T-helper 17 cell (primary cell): ENCODE results near the gene SNX12. TPM values are rescaled to one million over a fixed set of nuclear protein-coding genes. Genes with fewer than 3 reads are reported as not detected.

Experiments
- ATAC-seq: fragments of 150-1000 bp; cut with Tn5 transposase; 2 replicates; pipeline ENCODE4 v1.10.0; 2021; ENCODE audit warnings: mild to moderate bottlenecking, moderate library complexity
- DNase-seq, 3 donors: peaks; one replicate each; pipeline versions ENCODE4 v3.0.0 to v3.0.0-alpha.2; 2020 to 2021
- H3K9me3 ChIP-seq: one replicate; pipeline ENCODE4 v1.7.0; 2013; ENCODE audit warnings: low read length, mild to moderate bottlenecking; ENCODE audit not compliant: control insufficient read depth, poor library complexity, severe bottlenecking
- H3K27ac Mint-ChIP-seq: one replicate; pipeline ENCODE4 v1.8.0; 2022; ENCODE audit warnings: mild to moderate bottlenecking, moderate library complexity, mixed read lengths
- H3K27me3 Mint-ChIP-seq: one replicate; pipeline ENCODE4 v1.8.0; 2022; ENCODE audit warnings: mixed read lengths
- H3K36me3 Mint-ChIP-seq: one replicate; pipeline ENCODE4 v1.8.0; 2022; ENCODE audit warnings: low read depth, mixed read lengths
- H3K4me1 Mint-ChIP-seq: one replicate; pipeline ENCODE4 v1.8.0; 2022; ENCODE audit warnings: mild to moderate bottlenecking, mixed read lengths
- H3K4me3 Mint-ChIP-seq: one replicate; pipeline ENCODE4 v1.8.0; 2022; ENCODE audit warnings: mild to moderate bottlenecking, moderate library complexity, mixed read lengths
- total RNA-seq, 4 donors: library from RNA in 2 of 4; stranded (reverse) in 2 of 4; gene quantifications; one replicate each; pipeline ENCODE4 v1.2.3 and lab custom pipeline; 2022 to 2026

The SNX12 gene
- total RNA-seq (10 to 100 TPM; 32.4 to 35.4 TPM), total RNA-seq (lab: John Stamatoyannopoulos, UW) (32.7 to 45.3 reads per million in 2 donors)

GRCh38 chrX:71068044-71068918, at the start of gene SNX12:
Gene SNX12, minus strand, starts transcription at chrX:71068334. Its CDS starts 28 bp downstream, at chrX:71068306.
- Mint-ChIP-seq H3K27me3 (no peaks in the 10 kb centered on the region), H3K4me3 (peak within 1 kb of the TSS; percentile 97), H3K4me1 (peaks cover 22% of the 10 kb centered on the region), H3K36me3 (peaks cover 3% of the 10 kb centered on the region), H3K27ac (peak within 1 kb of the TSS; percentile 92)
- peak; percentile 94 for ATAC-seq
- H3K9me3 ChIP-seq: no peaks in the 10 kb centered on the region
- peak; percentile 70 to 81 (median 76) for DNase-seq

GRCh38 chrX:71117358-71117757, 49.2 kb upstream of the SNX12 start:
- Mint-ChIP-seq H3K36me3 (peaks cover 2% of the 10 kb centered on the region), H3K27me3 (no peaks in the 10 kb centered on the region), H3K4me1 (peaks cover 10% of the 10 kb centered on the region), H3K27ac (peak overlapping the region; percentile 29), H3K4me3 (no peak overlapping the region)
- H3K9me3 ChIP-seq: no peaks in the 10 kb centered on the region
- no peak for ATAC-seq
- DNase-seq: no peak

DNA sequence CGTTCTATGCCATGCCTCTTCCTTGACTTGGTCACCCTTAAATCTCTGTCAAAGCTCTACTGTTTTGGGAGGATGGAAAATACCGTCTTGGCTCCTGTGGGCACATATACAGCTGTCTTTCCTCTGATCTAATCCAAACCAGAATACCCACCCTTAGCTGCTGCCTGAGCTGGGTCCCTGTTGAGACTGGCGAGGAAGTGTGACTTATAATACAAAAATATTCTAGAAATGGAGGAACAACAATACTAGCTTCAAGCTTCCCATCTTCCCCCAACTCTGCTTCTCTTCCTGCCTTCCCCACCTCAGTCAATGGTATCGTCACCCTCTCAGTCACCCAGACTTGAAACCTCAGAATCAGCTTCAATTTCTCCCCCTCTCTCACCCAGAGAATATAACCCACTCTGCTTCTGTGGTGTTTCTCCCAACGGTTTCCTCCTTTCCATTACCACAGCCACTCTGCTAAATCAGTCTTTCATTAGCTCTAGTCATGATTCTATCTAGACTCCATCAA, 43.8 kb upstream of the SNX12 start:
- Mint-ChIP-seq H3K27me3 (no peaks in the 10 kb centered on the region), H3K27ac (peak overlapping the region; percentile 100), H3K4me3 (peak overlapping the region; percentile 95), H3K4me1 (peaks cover 20% of the 10 kb centered on the region), H3K36me3 (peaks cover 7% of the 10 kb centered on the region)
- peak; percentile 72 for ATAC-seq
- no peaks in the 10 kb centered on the region for H3K9me3 ChIP-seq
- peak in 1 of 3 donors; percentile 15 for DNase-seq

DNA sequence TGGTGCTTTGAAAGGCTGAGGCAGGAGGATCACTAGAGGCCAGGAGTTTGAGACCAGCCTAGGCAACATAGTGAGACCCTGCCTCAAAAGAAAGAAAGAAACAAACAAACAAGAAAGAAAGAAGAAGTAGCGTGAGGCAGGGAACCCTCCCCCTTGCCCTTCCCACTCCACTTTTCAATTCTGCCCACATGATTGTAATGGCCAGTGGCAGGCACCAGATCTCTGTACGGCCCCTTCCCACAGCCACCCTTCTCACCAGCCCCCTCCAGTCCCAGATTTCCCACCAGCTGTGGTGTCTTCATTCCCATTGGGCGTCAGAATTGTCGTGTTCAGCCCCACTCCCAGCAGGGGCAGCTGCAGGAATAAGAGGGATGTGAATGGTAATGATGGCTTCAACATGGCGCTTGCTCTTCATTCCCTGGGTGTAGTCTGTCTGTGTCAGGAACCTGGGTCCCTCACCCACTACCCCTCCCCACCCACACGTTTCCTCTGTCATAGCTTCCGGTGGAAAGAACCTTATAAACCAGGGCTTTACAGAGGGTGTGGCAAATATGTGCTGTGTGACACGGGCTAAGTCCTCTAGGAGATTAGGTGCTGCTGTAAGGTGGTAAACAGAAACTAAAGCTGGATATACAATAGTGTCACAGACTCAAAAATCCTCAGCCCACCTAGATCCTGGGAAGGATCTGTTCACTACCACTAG, 43.2 kb upstream of the SNX12 start, which contains the start of gene IL2RG:
TSS of gene IL2RG (minus strand) at position 437 of the 703 bp plus-strand sequence. CDS start at position 399, 38 bp downstream.
- Mint-ChIP-seq H3K27me3 (no peaks in the 10 kb centered on the region), H3K36me3 (peaks cover 10% of the 10 kb centered on the region), H3K27ac (peak within 1 kb of the TSS; percentile 100), H3K4me3 (peak within 1 kb of the TSS; percentile 95), H3K4me1 (peaks cover 24% of the 10 kb centered on the region)
- no peaks in the 10 kb centered on the region for H3K9me3 ChIP-seq
- DNase-seq (peak; percentile 51 to 67 (median 57)), ATAC-seq (peak; percentile 89)

DNA sequence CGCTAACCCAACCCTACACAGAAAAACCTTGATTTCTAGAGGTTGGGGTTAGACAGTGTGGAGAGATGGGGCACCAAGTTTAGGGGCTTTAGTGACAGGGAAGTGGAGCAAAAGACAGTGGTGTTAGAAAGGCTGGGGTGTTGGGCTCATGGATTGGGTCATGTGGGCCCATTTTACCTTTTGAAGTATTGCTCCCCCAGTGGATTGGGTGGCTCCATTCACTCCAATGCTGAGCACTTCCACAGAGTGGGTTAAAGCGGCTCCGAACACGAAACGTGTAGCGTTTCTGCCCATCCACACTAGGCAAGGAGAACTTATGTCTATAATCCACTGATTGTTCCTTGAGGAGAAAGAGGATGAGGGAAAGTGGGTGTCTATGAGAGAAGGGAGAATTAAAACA, 40.9 kb upstream of the SNX12 start:
- peak overlapping the region; percentile 100 for H3K27ac Mint-ChIP-seq

GRCh38 chrX:71107762-71108360, 39.7 kb upstream of the SNX12 start:
- H3K36me3 Mint-ChIP-seq: peaks cover 10% of the 10 kb centered on the region

More for the DNA sequence above, 40.9 kb upstream of the SNX12 start:
- DNase-seq (no peak), ATAC-seq (no peak)
- Mint-ChIP-seq H3K36me3 (peaks cover 10% of the 10 kb centered on the region), H3K27me3 (no peaks in the 10 kb centered on the region), H3K4me1 (peaks cover 36% of the 10 kb centered on the region), H3K4me3 (peak overlapping the region; percentile 95)
- no peaks in the 10 kb centered on the region for H3K9me3 ChIP-seq

DNA sequence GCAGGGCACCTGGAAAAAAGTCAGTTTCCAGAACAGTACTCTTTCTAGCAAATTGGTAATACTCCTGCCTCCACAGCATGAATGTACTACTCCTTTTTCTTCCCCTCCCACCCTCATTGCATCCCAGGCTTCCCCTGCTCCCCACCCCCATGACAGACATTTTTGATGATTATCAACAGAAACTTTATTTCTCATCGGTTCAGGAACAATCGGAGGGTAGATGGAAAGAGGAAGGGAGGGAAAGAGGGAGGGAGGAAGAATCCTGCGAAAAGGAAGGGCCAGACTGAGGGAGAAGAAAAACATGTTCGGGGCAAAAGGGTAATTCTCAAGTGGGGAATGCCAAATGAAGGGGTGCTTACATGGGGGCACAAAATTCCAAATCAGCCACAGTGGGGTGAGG, 39.1 kb upstream of the SNX12 start:
- no peaks in the 10 kb centered on the region for H3K9me3 ChIP-seq
- peak overlapping the region; percentile 95 for H3K4me3 Mint-ChIP-seq
- no peak for ATAC-seq
- peaks cover 10% of the 10 kb centered on the region for H3K36me3 Mint-ChIP-seq
- no peak for DNase-seq
- H3K4me1 Mint-ChIP-seq: peaks cover 46% of the 10 kb centered on the region
- H3K27ac Mint-ChIP-seq: peak overlapping the region; percentile 100
- no peaks in the 10 kb centered on the region for H3K27me3 Mint-ChIP-seq

More at GRCh38 chrX:71107762-71108360, 39.7 kb upstream of the SNX12 start:
- Mint-ChIP-seq H3K27me3 (no peaks in the 10 kb centered on the region), H3K27ac (peak overlapping the region; percentile 100), H3K4me3 (peak overlapping the region; percentile 95), H3K4me1 (peaks cover 43% of the 10 kb centered on the region)
- H3K9me3 ChIP-seq: no peaks in the 10 kb centered on the region
- DNase-seq: no peak
- no peak for ATAC-seq

DNA sequence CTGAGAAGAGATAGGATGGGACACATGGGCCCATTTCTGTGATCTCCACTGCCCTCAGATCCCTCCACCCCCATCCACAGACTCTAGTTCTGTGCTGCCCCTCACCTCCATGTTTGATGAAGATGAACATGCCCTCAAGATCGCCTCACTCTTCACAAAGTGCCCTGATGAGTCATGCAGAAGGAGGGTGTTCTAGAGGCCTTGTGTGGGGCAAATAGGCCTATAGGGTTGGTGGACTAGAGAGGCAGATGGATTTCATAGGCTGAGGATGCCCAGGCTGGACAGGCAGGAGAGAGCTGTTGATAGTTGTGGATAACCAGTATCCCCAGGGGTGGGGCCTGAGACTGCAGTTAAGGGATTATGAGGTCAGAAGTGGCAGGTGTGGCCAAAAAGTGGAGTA, 38.3 kb upstream of the SNX12 start, which contains the start of gene CXorf65:
TSS of gene CXorf65 (minus strand) at position 314 of the 400 bp plus-strand sequence. CDS start at position 130, 184 bp downstream.
- DNase-seq: no peak
- no peaks in the 10 kb centered on the region for H3K27me3 Mint-ChIP-seq
- H3K9me3 ChIP-seq: no peaks in the 10 kb centered on the region
- no peak for ATAC-seq
- H3K4me1 Mint-ChIP-seq: peaks cover 44% of the 10 kb centered on the region
- peak within 1 kb of the TSS; percentile 100 for H3K27ac Mint-ChIP-seq
- H3K4me3 Mint-ChIP-seq: peak within 1 kb of the TSS; percentile 95
- peaks cover 10% of the 10 kb centered on the region for H3K36me3 Mint-ChIP-seq

DNA sequence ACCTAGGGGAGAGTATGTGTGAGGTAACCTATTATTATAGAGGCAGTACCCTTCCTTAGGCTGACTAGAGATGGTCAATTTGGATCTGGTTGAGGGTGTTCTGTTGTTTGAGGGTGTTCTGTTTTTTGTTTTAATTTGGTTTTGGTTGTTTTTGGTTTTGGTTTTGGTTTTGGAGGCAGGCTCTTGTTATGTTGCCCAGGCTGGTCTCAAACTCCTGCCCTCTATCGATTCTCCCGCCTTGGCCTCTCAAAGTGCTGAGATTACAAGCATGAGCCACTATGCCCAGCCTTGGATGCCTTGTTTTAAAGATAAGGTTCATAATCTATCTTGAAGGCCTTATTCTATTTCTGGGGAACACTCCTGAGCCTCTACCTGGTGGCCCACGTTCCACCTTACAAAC, 37.5 kb upstream of the SNX12 start:
- ATAC-seq: no peak
- Mint-ChIP-seq H3K4me3 (peak overlapping the region; percentile 83), H3K4me1 (peaks cover 48% of the 10 kb centered on the region), H3K36me3 (peaks cover 7% of the 10 kb centered on the region), H3K27me3 (no peaks in the 10 kb centered on the region), H3K27ac (peak overlapping the region; percentile 100)
- no peaks in the 10 kb centered on the region for H3K9me3 ChIP-seq
- DNase-seq: no peak

- peak overlapping the region; percentile 84 for H3K4me3 Mint-ChIP-seq
- peak; percentile 63 for ATAC-seq
- peak in 2 of 3 donors; percentile 27 to 36 for DNase-seq
- peak overlapping the region; percentile 94 for H3K27ac Mint-ChIP-seq
- H3K27me3 Mint-ChIP-seq: no peaks in the 10 kb centered on the region
- no peaks in the 10 kb centered on the region for H3K9me3 ChIP-seq
- H3K36me3 Mint-ChIP-seq: peaks cover 4% of the 10 kb centered on the region
- H3K4me1 Mint-ChIP-seq: peaks cover 55% of the 10 kb centered on the region
These were observed 35.2 kb upstream of the SNX12 start for GRCh38 chrX:71103110-71103983.

GRCh38 chrX:71102292-71102691, 34.2 kb upstream of the SNX12 start:
- ATAC-seq (no peak), DNase-seq (no peak)
- Mint-ChIP-seq H3K4me1 (peaks cover 57% of the 10 kb centered on the region), H3K27me3 (no peaks in the 10 kb centered on the region), H3K36me3 (peaks cover 3% of the 10 kb centered on the region), H3K4me3 (peak overlapping the region; percentile 68), H3K27ac (peak overlapping the region; percentile 94)
- no peaks in the 10 kb centered on the region for H3K9me3 ChIP-seq
